Left colon (tissue), 2 donors: ENCODE data around the gene RAB26. TPM values are rescaled to one million over a fixed set of nuclear protein-coding genes. Genes with fewer than 3 reads are reported as not detected.
"Not testable (repeated sequence)": the region's sequence is repeated elsewhere in the genome, so short reads cannot be mapped to it uniquely, and the experiment has no call there.

Experiments
- ATAC-seq: fragments of 200-7000 bp; cut with Tn5 transposase; one replicate; pipeline ENCODE4 v1.9.1; 2020; ENCODE audit warnings: mild to moderate bottlenecking, moderate library complexity
- DNase-seq, 2 donors: peaks; one replicate each; pipeline ENCODE4 v3.0.0-alpha.2; 2020
- intact Hi-C, 2 donors: fragments of 100-400 bp; cut with DNase I in 1 of 2; cut with micrococcal nuclease in 1 of 2; formaldehyde crosslinking; loops; one replicate each; pipeline versions ENCODE4 v1.11.2 to v1.14.0; 2022; cut with DNase I, micrococcal nuclease
- total RNA-seq, 2 donors: library from RNA; stranded (reverse); fragmentation: NEBNext Ultra II Directional; extraction: Animal tissue kit (Norgen Biotek cat#: 25700); gene quantifications; one replicate each; pipeline ENCODE4 v1.2.1, GENCODE V29; 2021
- donor health status: DM: no; HTN: no; CAD: no.
- donor health status: DM: yes; HTN: yes; CAD: no.

The RAB26 gene
- total RNA-seq, 2 donors from 2014 or later: 24.9 to 27.2 TPM

- intact Hi-C loops, DNase-seq, ATAC-seq: not testable (repeated sequence)
These were observed 18.5 kb upstream of the RAB26 start for GRCh38 chr16:2129890-2130447.

- ATAC-seq, intact Hi-C loops, DNase-seq: not testable (repeated sequence)
These were observed 14.6 kb upstream of the RAB26 start for GRCh38 chr16:2133797-2134196.

GRCh38 chr16:2135071-2135470 is 13.4 kb upstream of the RAB26 start:
- intact Hi-C loops, ATAC-seq: not testable (repeated sequence)
- DNase-seq: peak in 1 of 2 donors; percentile 46

- intact Hi-C loops: not testable (repeated sequence)
- peak; percentile 68 for ATAC-seq
These were observed 12.5 kb upstream of the RAB26 start, which contains the start of gene PKD1 for GRCh38 chr16:2135770-2136490. PKD1 (minus strand) TSS chr16:2135898; CDS start chr16:2135689, 209 bp downstream.

GRCh38 chr16:2142942-2143877 is 5.2 kb upstream of the RAB26 start:
- no peak for ATAC-seq
- no peak for DNase-seq
- intact Hi-C loops: loop anchor here (5.0 to 10.0 kb wide), 2 partner anchors 116 to 138 kb away; partner anchors contain the start of genes NHERF2 (in 1 of the 2) and ZNF598 (in 1 of the 2)

More at GRCh38 chr16:2135770-2136490, 12.5 kb upstream of the RAB26 start, which contains the start of gene PKD1:
- DNase-seq: peak; percentile 96 to 99

- ATAC-seq (no peak), DNase-seq (no peak)
- intact Hi-C loops: loop anchor here (5.0 to 10.0 kb wide), 2 partner anchors 117 to 139 kb away; partner anchors contain the start of genes NHERF2 (in 1 of the 2) and ZNF598 (in 1 of the 2)
These were observed 4.4 kb upstream of the RAB26 start for GRCh38 chr16:2143878-2144485.

GRCh38 chr16:2145843-2146242 is 2.6 kb upstream of the RAB26 start:
- intact Hi-C loops: loop anchor here in 1 of 2 donors (10.0 kb wide), 1 partner anchor 141 kb away; the partner anchor contains the start of gene ZNF598
- DNase-seq (no peak), ATAC-seq (no peak)

- DNase-seq (no peak), ATAC-seq (no peak)
- intact Hi-C loops: loop anchor here in 1 of 2 donors (10.0 kb wide), 1 partner anchor 143 kb away; the partner anchor contains the start of gene ZNF598
These were observed 1.0 kb upstream of the RAB26 start for GRCh38 chr16:2147378-2147777.

- DNase-seq (peak in 1 of 2 donors; percentile 65), ATAC-seq (no peak)
- intact Hi-C loops: loop anchor here in 1 of 2 donors (10.0 kb wide), 1 partner anchor 144 kb away; the partner anchor contains the start of gene ZNF598
These were observed 547 bp downstream of the RAB26 start for GRCh38 chr16:2148714-2149629.

GRCh38 chr16:2149630-2150417 is 1.4 kb downstream of the RAB26 start:
- DNase-seq (peak in 1 of 2 donors; percentile 24), ATAC-seq (no peak)
- intact Hi-C loops: loop anchor here in 1 of 2 donors (10.0 kb wide), 1 partner anchor 145 kb away; the partner anchor contains the start of gene ZNF598

GRCh38 chr16:2150418-2151187 is 2.2 kb downstream of the RAB26 start:
- peak; percentile 60 to 67 for DNase-seq
- intact Hi-C loops: no loop called here
- no peak for ATAC-seq

GRCh38 chr16:2151188-2152091 is 3.0 kb downstream of the RAB26 start:
- intact Hi-C loops: no loop called here
- ATAC-seq (no peak), DNase-seq (peak in 1 of 2 donors; percentile 29)

GRCh38 chr16:2152695-2153506 is 4.5 kb downstream of the RAB26 start:
- intact Hi-C loops: no loop called here
- ATAC-seq (peak; percentile 18), DNase-seq (peak in 1 of 2 donors; percentile 53)
